ENCODE data around the gene COG2.

Gene COG2

DNA sequence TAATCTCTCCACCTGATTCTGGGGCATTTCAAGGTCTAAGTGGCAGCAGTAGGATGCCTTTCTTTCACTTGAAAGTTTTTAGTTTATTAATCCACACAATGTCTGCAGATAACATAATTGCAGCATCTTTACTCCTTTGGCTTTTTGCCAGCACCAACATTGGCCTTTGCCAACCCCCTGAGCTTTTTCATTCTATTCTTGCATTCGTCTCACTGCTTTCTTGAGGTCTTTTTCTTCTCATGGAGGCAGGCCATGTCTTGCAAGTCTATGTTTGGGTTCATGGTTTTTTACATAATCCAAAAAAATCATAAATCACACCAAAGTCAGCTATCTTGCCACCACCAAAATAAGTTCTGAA, 30.4 kb upstream of the COG2 start:
- Mint-ChIP-seq H3K27ac (no peak overlapping the region), H3K36me3 (ENCODE audit: insufficient read depth) (no peaks in the 10 kb centered on the region), H3K4me1 (ENCODE audit: low read depth in 2 of 2) (no peaks in the 10 kb centered on the region), H3K9me3 (no peaks in the 10 kb centered on the region), H3K27me3 (peaks cover 27 to 50% of the 10 kb centered on the region in 2 donors), H3K4me3 (no peak overlapping the region)
- no peak for DNase-seq
- ATAC-seq (replicated peaks): no peak

DNA sequence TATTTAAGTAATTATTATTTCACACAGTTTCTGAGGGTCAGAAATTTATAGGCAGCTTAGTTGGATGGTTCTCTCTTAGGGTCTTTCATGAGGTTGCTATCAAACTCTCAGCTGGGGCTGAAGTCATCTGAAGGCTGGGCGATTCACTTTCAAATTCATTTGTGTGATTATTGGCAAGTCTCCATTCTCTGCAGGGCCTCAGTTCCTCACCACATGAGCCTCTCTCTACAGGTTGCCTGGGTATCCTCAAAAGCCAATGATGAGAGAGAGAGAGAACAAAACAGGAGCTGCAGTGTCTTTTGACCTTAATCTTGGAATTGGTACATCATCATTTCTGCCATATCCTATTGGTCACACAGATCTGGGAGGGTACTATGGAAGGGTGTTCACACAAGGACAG, 29.6 kb upstream of the COG2 start:
- Mint-ChIP-seq H3K27me3 (peaks cover 30 to 55% of the 10 kb centered on the region in 2 donors), H3K36me3 (ENCODE audit: insufficient read depth) (no peaks in the 10 kb centered on the region), H3K4me3 (no peak overlapping the region), H3K27ac (no peak overlapping the region), H3K4me1 (ENCODE audit: low read depth in 2 of 2) (no peaks in the 10 kb centered on the region), H3K9me3 (no peaks in the 10 kb centered on the region)
- no peak for ATAC-seq (replicated peaks)
- no peak for DNase-seq

DNA sequence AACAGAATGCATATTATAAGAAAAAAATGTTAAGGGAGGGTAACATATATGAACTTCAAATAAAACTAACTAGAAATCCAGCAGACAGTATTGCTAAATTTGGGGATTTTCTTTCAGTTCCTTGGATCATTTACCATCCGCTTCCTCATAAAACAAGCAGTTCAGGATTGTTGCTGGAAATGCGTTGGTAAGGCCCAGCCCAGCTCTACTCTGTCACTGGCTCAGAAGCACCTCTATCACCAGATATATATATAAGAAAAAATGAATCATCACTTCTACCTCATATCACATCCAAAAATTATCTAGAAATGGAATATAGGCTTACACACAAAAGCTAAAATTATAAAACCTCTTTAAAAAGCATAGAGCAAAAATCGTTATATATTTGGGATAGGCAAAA, 28.2 kb upstream of the COG2 start:
- Mint-ChIP-seq H3K4me1 (ENCODE audit: low read depth in 2 of 2) (no peaks in the 10 kb centered on the region), H3K4me3 (no peak overlapping the region), H3K9me3 (no peaks in the 10 kb centered on the region), H3K27ac (no peak overlapping the region), H3K36me3 (ENCODE audit: insufficient read depth) (no peaks in the 10 kb centered on the region), H3K27me3 (peaks cover 44 to 70% of the 10 kb centered on the region in 2 donors)
- ATAC-seq (replicated peaks): no peak
- no peak for DNase-seq

DNA sequence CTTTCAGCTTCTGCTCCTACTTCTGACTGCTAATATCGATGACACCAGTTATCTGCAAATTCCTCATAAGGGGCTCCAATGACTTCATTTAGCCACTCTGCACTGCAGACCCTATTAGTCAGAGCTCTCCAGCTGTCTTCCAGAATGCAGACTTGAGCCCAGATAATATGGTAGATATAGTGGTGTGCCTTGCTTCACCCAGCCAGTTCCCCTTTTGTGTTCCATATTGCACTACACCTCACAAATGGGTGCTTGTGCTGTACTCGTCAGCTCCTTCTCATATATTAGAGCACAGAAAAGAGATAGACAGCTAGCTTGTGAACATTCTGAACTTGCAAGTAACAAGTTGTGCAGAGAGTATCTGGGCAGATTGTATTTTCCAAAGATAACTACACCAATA, 23.7 kb upstream of the COG2 start:
- no peaks in the 10 kb centered on the region for H3K4me1 Mint-ChIP-seq (ENCODE audit: low read depth in 2 of 2)
- no peaks in the 10 kb centered on the region for H3K36me3 Mint-ChIP-seq (ENCODE audit: insufficient read depth)
- ATAC-seq (replicated peaks): no peak
- H3K27ac Mint-ChIP-seq: no peak overlapping the region
- H3K9me3 Mint-ChIP-seq: no peaks in the 10 kb centered on the region
- H3K4me3 Mint-ChIP-seq: no peak overlapping the region
- DNase-seq: no peak
- peaks cover 47 to 73% of the 10 kb centered on the region in 2 donors for H3K27me3 Mint-ChIP-seq

DNA sequence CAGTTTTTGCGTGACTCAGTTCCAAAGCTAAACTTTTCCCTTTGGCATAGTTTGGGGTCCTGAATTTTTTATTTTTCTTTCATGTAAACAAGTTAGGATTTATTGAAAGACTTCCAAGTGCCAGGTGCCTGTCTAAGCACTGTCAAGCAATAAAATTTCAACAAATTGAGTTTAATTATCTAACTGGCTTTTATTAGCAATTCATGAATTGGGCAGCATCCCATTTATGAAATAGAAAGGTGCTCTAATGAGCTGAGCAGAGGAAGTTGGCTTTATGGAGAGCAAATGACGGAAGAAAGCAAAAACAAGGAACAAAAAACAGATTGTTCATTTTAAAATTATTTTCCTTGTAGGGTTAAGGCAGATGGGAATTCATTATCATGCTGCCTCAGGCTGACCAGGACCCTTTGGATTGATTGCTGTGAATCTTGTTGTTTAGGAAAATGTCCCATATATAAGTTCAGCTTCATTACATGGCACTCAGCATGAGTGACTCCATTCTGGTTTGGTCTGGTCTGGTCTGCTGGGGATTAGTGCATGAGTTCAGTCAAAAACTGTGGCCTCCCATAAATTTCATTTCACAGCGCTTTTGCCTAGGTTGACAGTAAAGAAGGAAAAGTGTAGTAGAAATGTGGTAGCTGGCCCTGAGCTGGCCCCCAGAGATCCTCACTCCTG, 21.5 kb upstream of the COG2 start:
- H3K36me3 Mint-ChIP-seq (ENCODE audit: insufficient read depth): no peaks in the 10 kb centered on the region
- H3K9me3 Mint-ChIP-seq: no peaks in the 10 kb centered on the region
- no peak overlapping the region for H3K27ac Mint-ChIP-seq

DNA sequence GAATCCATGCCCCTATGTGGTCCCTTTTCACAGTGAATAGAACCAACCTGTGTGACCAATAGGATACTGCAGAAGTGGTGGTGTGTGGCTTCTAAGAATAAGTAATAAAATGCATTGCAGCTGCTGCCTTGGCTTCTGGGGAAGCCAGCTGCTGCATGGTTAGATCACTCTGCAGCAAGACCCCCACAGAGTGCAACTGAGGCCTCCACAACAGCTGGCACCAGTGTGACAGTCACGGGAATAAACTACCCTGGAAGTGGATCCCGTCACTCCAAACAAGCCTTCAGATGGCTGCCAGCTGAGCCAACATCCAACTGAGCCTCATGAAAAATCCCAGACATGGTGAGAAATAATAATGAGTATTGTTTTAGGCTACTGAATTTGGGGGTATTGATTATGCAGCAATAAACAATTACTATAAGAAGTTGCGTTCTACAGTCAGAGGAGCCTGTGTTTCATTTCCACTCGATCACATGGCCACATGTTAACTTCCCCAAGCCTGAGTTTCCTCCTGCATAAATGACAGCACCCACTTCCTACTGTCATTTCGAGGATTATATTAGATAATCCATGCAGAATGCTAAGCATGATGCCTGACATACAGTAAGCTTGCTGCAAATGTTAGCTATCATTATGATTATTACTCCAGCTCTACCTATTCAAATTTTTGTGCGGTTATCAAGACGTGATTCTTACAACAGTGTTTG, 20.8 kb upstream of the COG2 start:
- Mint-ChIP-seq H3K36me3 (ENCODE audit: insufficient read depth) (no peaks in the 10 kb centered on the region), H3K27me3 (peaks cover 49 to 74% of the 10 kb centered on the region in 2 donors)

More for the DNA sequence above, 21.5 kb upstream of the COG2 start:
- DNase-seq (no peak), ATAC-seq (replicated peaks) (no peak)
- peaks cover 51 to 79% of the 10 kb centered on the region in 2 donors for H3K27me3 Mint-ChIP-seq
- H3K4me1 Mint-ChIP-seq (ENCODE audit: low read depth in 2 of 2): no peaks in the 10 kb centered on the region
- H3K4me3 Mint-ChIP-seq: no peak overlapping the region

DNA sequence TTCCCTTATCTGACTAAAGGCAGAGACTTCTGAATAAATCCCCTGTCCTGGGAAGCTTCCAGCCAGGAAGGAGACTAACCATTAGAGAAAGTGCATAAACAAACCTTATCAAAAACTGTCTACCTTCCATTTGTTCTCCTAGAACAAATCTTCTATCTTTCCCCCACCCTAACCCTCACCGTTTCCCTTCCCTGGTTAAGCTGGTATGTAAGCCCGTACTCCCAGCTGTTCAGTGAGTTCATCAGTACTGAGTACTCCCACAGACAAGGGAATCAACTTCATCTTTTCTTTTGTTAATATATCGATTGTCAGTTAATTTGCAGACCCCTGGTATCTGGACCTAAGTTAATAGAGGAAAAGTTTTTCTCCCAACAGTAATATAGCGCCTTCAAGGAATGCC, 20.1 kb upstream of the COG2 start:
- Mint-ChIP-seq H3K9me3 (no peaks in the 10 kb centered on the region), H3K4me1 (ENCODE audit: low read depth in 2 of 2) (no peaks in the 10 kb centered on the region), H3K4me3 (no peak overlapping the region), H3K27me3 (peaks cover 49 to 68% of the 10 kb centered on the region in 2 donors), H3K36me3 (ENCODE audit: insufficient read depth) (no peaks in the 10 kb centered on the region), H3K27ac (no peak overlapping the region)
- no peak for ATAC-seq (replicated peaks)
- DNase-seq: no peak

More for the DNA sequence above, 20.8 kb upstream of the COG2 start:
- Mint-ChIP-seq H3K4me3 (no peak overlapping the region), H3K27ac (no peak overlapping the region), H3K9me3 (no peaks in the 10 kb centered on the region), H3K4me1 (ENCODE audit: low read depth in 2 of 2) (no peaks in the 10 kb centered on the region)
- no peak for DNase-seq
- no peak for ATAC-seq (replicated peaks)

DNA sequence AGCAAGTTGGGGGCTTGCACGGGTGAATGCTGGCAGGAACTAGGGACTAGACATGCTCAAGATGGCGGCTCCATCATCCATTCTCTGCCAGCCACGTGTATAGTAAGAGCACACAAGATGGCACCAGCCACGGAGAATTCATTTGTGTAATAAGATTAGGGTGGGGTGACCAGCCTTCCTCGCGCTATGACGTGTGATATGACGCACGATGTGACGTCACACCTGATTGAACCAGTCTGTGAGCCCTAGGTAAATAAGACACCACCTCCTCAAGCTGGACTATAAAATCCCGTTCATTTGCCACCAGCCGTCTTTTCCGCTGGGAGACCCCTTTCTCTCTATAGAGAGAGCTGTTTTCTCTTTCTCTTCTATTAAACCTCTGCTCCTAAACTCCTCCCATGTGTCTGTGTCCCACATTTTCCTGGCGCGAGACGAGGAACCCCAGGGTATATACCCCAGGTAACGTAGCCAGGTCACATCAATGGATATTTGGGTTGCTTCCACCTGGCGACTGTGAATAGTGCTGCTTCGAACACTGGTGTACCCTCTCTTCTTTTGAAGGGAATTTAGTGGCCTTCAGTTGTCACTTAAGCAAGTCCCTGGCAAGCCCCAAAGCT, 18.1 kb upstream of the COG2 start:
- Mint-ChIP-seq H3K27me3 (peaks cover 36 to 49% of the 10 kb centered on the region in 2 donors), H3K36me3 (ENCODE audit: insufficient read depth) (no peaks in the 10 kb centered on the region), H3K9me3 (no peaks in the 10 kb centered on the region)

DNA sequence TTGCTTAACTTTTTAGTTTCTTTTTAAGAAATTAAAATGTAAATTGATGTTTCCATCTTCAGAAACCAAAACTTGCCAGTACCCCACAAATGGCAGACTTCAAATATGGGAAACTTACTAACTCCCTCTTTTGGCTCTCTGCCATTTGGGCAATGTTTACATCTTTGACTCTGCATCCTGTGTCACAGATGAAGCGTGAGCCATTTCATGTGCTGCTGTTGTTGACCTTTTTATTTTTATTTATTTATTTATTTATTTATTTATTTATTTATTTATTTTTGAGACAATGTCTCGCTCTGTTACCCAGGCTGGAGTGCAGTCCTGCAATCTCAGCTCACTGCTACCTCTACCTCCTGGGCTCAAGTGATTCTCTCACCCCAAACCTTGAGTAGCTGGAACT, 16.0 kb upstream of the COG2 start:
- no peak overlapping the region for H3K27ac Mint-ChIP-seq
- H3K36me3 Mint-ChIP-seq (ENCODE audit: insufficient read depth): no peaks in the 10 kb centered on the region

More for the DNA sequence above, 18.1 kb upstream of the COG2 start:
- DNase-seq (no peak), ATAC-seq (replicated peaks) (no peak)
- Mint-ChIP-seq H3K27ac (no peak overlapping the region), H3K4me1 (ENCODE audit: low read depth in 2 of 2) (no peaks in the 10 kb centered on the region), H3K4me3 (no peak overlapping the region)

DNA sequence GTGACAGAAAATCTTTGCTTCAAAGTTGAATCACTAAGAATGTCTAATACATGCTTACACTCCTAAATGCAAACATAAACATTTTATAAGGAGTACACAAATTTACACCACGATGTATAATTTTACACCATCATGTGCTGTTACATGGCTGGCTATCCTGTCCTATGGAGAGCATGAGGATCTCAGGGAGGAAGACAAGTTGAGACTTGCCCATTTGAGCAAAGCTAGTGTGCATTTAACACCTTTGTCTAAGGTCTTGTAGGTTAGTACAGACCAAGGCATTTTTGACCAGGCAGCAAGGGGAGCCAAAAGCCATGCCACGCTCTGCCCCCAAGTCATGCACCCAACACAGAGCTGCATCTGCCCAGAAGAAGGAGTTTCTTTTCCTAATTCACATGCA, 14.5 kb upstream of the COG2 start:
- H3K4me3 Mint-ChIP-seq: no peak overlapping the region
- no peak for DNase-seq
- no peak for ATAC-seq (replicated peaks)

More for the DNA sequence above, 16.0 kb upstream of the COG2 start:
- H3K4me3 Mint-ChIP-seq: no peak overlapping the region
- no peaks in the 10 kb centered on the region for H3K9me3 Mint-ChIP-seq
- DNase-seq (no peak), ATAC-seq (replicated peaks) (no peak)
- H3K27me3 Mint-ChIP-seq: peaks cover 20 to 34% of the 10 kb centered on the region in 2 donors
- no peaks in the 10 kb centered on the region for H3K4me1 Mint-ChIP-seq (ENCODE audit: low read depth in 2 of 2)

DNA sequence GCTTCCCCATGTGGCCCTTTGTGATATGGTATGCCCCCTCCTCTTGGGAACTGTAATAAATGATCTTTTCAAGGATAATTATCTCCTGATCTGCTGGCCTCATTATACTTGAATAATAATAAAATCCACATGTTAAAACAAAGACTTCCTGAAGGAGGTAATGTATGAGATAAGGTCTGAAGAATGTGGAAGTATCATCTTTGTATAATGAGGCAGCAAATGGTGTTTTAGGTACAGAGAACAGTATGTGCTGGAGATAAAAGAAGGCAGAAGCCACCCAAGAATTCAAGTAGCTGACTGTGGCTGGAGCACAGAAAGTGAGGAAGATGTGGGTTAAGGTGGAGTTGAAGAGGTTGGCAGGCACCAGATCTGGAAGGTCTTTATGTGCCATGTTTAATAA, 12.8 kb upstream of the COG2 start:
- Mint-ChIP-seq H3K4me1 (ENCODE audit: low read depth in 2 of 2) (no peaks in the 10 kb centered on the region), H3K9me3 (no peaks in the 10 kb centered on the region), H3K4me3 (no peak overlapping the region), H3K27me3 (peaks cover 14 to 17% of the 10 kb centered on the region in 2 donors), H3K36me3 (ENCODE audit: insufficient read depth) (no peaks in the 10 kb centered on the region), H3K27ac (no peak overlapping the region)
- DNase-seq (no peak), ATAC-seq (replicated peaks) (no peak)

More for the DNA sequence above, 14.5 kb upstream of the COG2 start:
- H3K27ac Mint-ChIP-seq: no peak overlapping the region
- H3K36me3 Mint-ChIP-seq (ENCODE audit: insufficient read depth): no peaks in the 10 kb centered on the region
- no peaks in the 10 kb centered on the region for H3K4me1 Mint-ChIP-seq (ENCODE audit: low read depth in 2 of 2)
- no peaks in the 10 kb centered on the region for H3K9me3 Mint-ChIP-seq
- H3K27me3 Mint-ChIP-seq: peaks cover 20 to 31% of the 10 kb centered on the region in 2 donors

DNA sequence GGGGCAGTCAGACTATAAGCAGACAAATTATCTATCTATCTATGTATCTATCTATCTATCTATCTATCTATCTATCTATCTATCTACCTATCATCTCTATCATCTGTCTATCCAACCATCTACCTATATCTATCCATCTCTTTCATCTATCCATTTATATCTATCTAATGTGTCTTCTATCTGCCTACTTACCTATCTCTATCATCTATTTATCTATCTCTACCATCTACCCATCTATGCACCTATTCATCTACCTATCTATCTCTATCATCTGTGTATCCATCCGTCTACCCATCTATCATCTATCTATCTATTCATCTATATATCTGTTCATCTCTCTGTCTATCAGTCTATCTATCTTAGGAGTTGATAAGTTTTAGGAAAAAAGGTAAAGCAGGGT, 10.8 kb upstream of the COG2 start:
- Mint-ChIP-seq H3K9me3 (no peaks in the 10 kb centered on the region), H3K27me3 (peaks cover 10 to 12% of the 10 kb centered on the region in 2 donors), H3K4me1 (ENCODE audit: low read depth in 2 of 2) (no peaks in the 10 kb centered on the region), H3K4me3 (no peak overlapping the region), H3K27ac (no peak overlapping the region), H3K36me3 (ENCODE audit: insufficient read depth) (no peaks in the 10 kb centered on the region)
- ATAC-seq (replicated peaks): no peak
- no peak for DNase-seq

DNA sequence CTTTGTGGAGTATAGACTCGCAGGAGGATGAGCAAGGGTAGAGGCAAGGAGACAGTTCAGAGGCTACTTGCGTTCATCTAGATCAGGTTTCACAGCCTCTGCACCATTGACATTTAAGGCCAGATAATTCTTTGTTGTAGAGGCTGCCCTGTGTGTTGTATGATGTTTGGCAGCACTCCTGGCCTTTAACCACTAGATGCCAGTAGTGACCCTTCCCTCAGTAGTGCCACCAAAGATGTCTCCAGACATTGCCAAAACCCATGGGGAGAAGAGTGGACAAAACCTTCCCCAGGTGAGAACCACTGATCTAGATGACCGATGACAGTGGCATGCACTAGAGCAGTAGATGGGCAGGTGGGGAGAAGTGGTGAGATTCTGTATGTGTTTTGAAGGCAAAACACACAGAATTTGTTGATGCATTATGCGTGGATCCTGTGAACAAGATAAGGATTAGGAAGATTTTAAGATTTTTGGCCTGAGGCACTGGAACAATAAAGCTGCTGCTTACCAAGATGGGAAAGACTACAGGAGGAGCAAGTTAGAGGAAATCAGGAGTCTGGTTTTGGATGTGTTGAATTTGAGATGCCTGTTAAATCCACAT, 9.9 kb upstream of the COG2 start:
- DNase-seq (peak in 1 of 3 experiments; percentile 5), ATAC-seq (replicated peaks) (no peak)
- H3K36me3 Mint-ChIP-seq (ENCODE audit: insufficient read depth): no peaks in the 10 kb centered on the region
- no peaks in the 10 kb centered on the region for H3K4me1 Mint-ChIP-seq (ENCODE audit: low read depth in 2 of 2)
- no peaks in the 10 kb centered on the region for H3K9me3 Mint-ChIP-seq
- no peak overlapping the region for H3K4me3 Mint-ChIP-seq
- H3K27me3 Mint-ChIP-seq: peaks cover 19 to 21% of the 10 kb centered on the region in 2 donors
- H3K27ac Mint-ChIP-seq: no peak overlapping the region

Data from effector memory CD8-positive, alpha-beta T cell (primary cell).